PC-3 (cell line): ENCODE measurements around the gene PTPRF. TPM values are rescaled to one million over a fixed set of nuclear protein-coding genes. Genes with fewer than 3 reads are reported as not detected.

Experiments used
- ATAC-seq: fragments of 200-7000 bp; cut with Tn5 transposase; 2 replicates; pipeline ENCODE4 v1.9.1; 2020; ENCODE audit warnings: mild to moderate bottlenecking, moderate library complexity
- BruUV-seq: library from RNA; stranded (reverse); fragments of 400-500 nt; replicated peaks from 2 replicates; lab custom pipeline; 2021; lab: Mats Ljungman, UMichigan
- CTCF ChIA-PET: fragments of 300-600 bp; sonication (Branson Sonifier 250); formaldehyde crosslinking; loops from one replicate; lab custom pipeline; 2022; ENCODE audit warnings: antibody characterized with exemption; lab: Charles Lee
- POLR2A ChIA-PET: fragments of 300-600 bp; sonication (Branson Sonifier 250); formaldehyde crosslinking; loops from one replicate; lab custom pipeline; 2022; ENCODE audit warnings: antibody characterized with exemption; ENCODE audit not compliant: unreplicated experiment; lab: Charles Lee
- DNase-seq: peaks from one replicate; pipeline ENCODE4 v3.0.0-alpha.2; 2015
- H2AFZ ChIP-seq: fragments of 300-600 bp; sonication (generic); 2 replicates; pipeline ENCODE4 v1.6.0; 2016; ENCODE audit warnings: antibody characterized with exemption, low read length
- H3F3A ChIP-seq: fragments of 300-600 bp; sonication (generic); one replicate; pipeline ENCODE4 v1.6.0; 2017; ENCODE audit warnings: antibody characterized with exemption, low read length, control low read depth, mild to moderate bottlenecking; ENCODE audit not compliant: unreplicated experiment
- H3K27ac ChIP-seq: fragments of 300-600 bp; sonication (generic); 2 replicates; pipeline ENCODE4 v1.5.1; 2016; ENCODE audit warnings: mild to moderate bottlenecking, low read length
- H3K27me3 ChIP-seq: fragments of 300-600 bp; sonication (generic); 2 replicates; pipeline ENCODE4 v1.6.1; 2016; ENCODE audit warnings: low read length, mixed read lengths
- H3K36me3 ChIP-seq: fragments of 300-600 bp; sonication (generic); 2 replicates; pipeline ENCODE4 v1.6.1; 2016; ENCODE audit warnings: low read depth, mixed run types, low read length, mixed read lengths
- H3K4me1 ChIP-seq: fragments of 300-600 bp; sonication (generic); 2 replicates; pipeline ENCODE4 v1.5.1; 2016; ENCODE audit warnings: low read length; ENCODE audit not compliant: insufficient read depth
- H3K4me2 ChIP-seq: fragments of 300-600 bp; sonication (generic); 2 replicates; pipeline ENCODE4 v1.6.0; 2016; ENCODE audit warnings: low read length
- H3K4me3 ChIP-seq: fragments of 300-600 bp; sonication (generic); 2 replicates; pipeline ENCODE4 v1.5.1; 2016; ENCODE audit warnings: mild to moderate bottlenecking, low read length, mixed read lengths
- H3K79me2 ChIP-seq: fragments of 300-600 bp; sonication (generic); 2 replicates; pipeline ENCODE4 v1.6.1; 2017; ENCODE audit warnings: low read length, mixed read lengths
- H3K9ac ChIP-seq: fragments of 300-600 bp; sonication (generic); 2 replicates; pipeline ENCODE4 v1.6.0; 2016; ENCODE audit warnings: mild to moderate bottlenecking, low read length
- H3K9me2 ChIP-seq: fragments of 300-600 bp; sonication (generic); replicated peaks from 2 replicates; pipeline ENCODE4 v1.6.1; 2016; ENCODE audit warnings: mixed run types, low read length, mixed read lengths
- H3K9me3 ChIP-seq: fragments of 300-600 bp; sonication (generic); 2 replicates; pipeline ENCODE4 v1.6.1; 2016; ENCODE audit warnings: low read length, mixed read lengths
- H4K20me1 ChIP-seq: fragments of 300-600 bp; sonication (generic); 2 replicates; pipeline ENCODE4 v1.6.1; 2016; ENCODE audit warnings: low read length, mixed read lengths
- EZH2 ChIP-seq: fragments of 300-600 bp; sonication (generic); IDR thresholded peaks from one replicate; pipeline ENCODE4 v1.6.1; 2017; ENCODE audit warnings: antibody characterized with exemption, mild to moderate bottlenecking, low read length; ENCODE audit not compliant: unreplicated experiment
- EZH2phosphoT487 ChIP-seq: fragments of 300-600 bp; sonication (generic); IDR thresholded peaks from 2 replicates; pipeline ENCODE4 v1.6.1; 2018; ENCODE audit warnings: mild to moderate bottlenecking, antibody characterized with exemption, low read length, borderline replicate concordance
- intact Hi-C: fragments of 100-400 bp; cut with micrococcal nuclease; formaldehyde crosslinking; loops from 2 replicates; pipeline ENCODE4 v1.9.0; 2023
- total RNA-seq: library from RNA; depleted of rRNA; stranded (reverse); fragments of >200 nt; gene quantifications from 2 replicates; pipeline ENCODE4 v1.2.3, GENCODE V29; 2014
- TF ChIP-seq, protein P1 (sequence below): fragments of 300-600 bp; sonication (generic); conservative IDR thresholded peaks from 2 replicates; pipeline ENCODE4 v1.5.1; 2017; ENCODE audit warnings: antibody characterized with exemption, low read depth, mild to moderate bottlenecking, low read length

Gene PTPRF
- total RNA-seq, 1 experiment from 2014 or later: 67.4 TPM

- Histone ChIP-seq H3K4me3 (no peak overlapping the region), H3K27ac (no peak overlapping the region), H3K9ac (no peak overlapping the region), H3K27me3 (no peaks in the 10 kb centered on the region), H3K36me3 (peaks cover 19% of the 10 kb centered on the region), H3K9me3 (no peaks in the 10 kb centered on the region), H3K4me2 (no peak overlapping the region), H3F3A (no peaks in the 10 kb centered on the region), H3K4me1 (no peaks in the 10 kb centered on the region), H3K79me2 (no peaks in the 10 kb centered on the region), H3K9me2 (no peaks in the 10 kb centered on the region), H2AFZ (no peak overlapping the region), H4K20me1 (no peaks in the 10 kb centered on the region)
- DNase-seq (no peak), ATAC-seq (no peak)
- TF ChIP-seq EZH2phosphoT487 (no peak), EZH2 (no peak)
- TF ChIP-seq, protein P1, sequence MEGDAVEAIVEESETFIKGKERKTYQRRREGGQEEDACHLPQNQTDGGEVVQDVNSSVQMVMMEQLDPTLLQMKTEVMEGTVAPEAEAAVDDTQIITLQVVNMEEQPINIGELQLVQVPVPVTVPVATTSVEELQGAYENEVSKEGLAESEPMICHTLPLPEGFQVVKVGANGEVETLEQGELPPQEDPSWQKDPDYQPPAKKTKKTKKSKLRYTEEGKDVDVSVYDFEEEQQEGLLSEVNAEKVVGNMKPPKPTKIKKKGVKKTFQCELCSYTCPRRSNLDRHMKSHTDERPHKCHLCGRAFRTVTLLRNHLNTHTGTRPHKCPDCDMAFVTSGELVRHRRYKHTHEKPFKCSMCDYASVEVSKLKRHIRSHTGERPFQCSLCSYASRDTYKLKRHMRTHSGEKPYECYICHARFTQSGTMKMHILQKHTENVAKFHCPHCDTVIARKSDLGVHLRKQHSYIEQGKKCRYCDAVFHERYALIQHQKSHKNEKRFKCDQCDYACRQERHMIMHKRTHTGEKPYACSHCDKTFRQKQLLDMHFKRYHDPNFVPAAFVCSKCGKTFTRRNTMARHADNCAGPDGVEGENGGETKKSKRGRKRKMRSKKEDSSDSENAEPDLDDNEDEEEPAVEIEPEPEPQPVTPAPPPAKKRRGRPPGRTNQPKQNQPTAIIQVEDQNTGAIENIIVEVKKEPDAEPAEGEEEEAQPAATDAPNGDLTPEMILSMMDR: no peak
- BruUV-seq: no TSS peak
- intact Hi-C loops: no loop called here
- CTCF ChIA-PET: no interaction called here
- POLR2A ChIA-PET: no interaction called here
These were observed 87.0 kb downstream of the PTPRF start for GRCh38 chr1:43617668-43618067.

GRCh38 chr1:43618521-43619313, 88.0 kb downstream of the PTPRF start:
- DNase-seq: no peak
- CTCF ChIA-PET: no interaction called here
- intact Hi-C loops: no loop called here

More at GRCh38 chr1:43618521-43619313, 88.0 kb downstream of the PTPRF start:
- H3K9ac ChIP-seq: no peak overlapping the region
- TF ChIP-seq, protein P1: no peak
- TF ChIP-seq EZH2phosphoT487: no peak
- no peak for TF ChIP-seq EZH2
- H3K4me1 ChIP-seq: no peaks in the 10 kb centered on the region
- POLR2A ChIA-PET: no interaction called here
- H3K9me3 ChIP-seq: no peaks in the 10 kb centered on the region
- BruUV-seq: no TSS peak
- no peaks in the 10 kb centered on the region for H3F3A ChIP-seq
- H3K79me2 ChIP-seq: no peaks in the 10 kb centered on the region
- no peak overlapping the region for H3K4me2 ChIP-seq
- no peak for ATAC-seq
- H3K27ac ChIP-seq: no peak overlapping the region
- H4K20me1 ChIP-seq: no peaks in the 10 kb centered on the region
- no peak overlapping the region for H3K4me3 ChIP-seq
- H3K9me2 ChIP-seq: no peaks in the 10 kb centered on the region
- H2AFZ ChIP-seq: no peak overlapping the region
- no peaks in the 10 kb centered on the region for H3K27me3 ChIP-seq
- peaks cover 16% of the 10 kb centered on the region for H3K36me3 ChIP-seq
